Liver (tissue), 3 donors: ENCODE results near the gene AKNA.

Source experiments
- CTCF ChIP-seq: fragments of 150-350 bp; IDR thresholded peaks from 2 replicates; pipeline ENCODE4 v1.5.1; 2017; ENCODE audit warnings: improper control_type of control experiment, low read depth, low read length; ENCODE audit not compliant: missing input control
- FOXA1 ChIP-seq: IDR thresholded peaks from 2 replicates; pipeline ENCODE4 v1.6.1; 2016; ENCODE audit warnings: antibody characterized with exemption
- GABPA ChIP-seq, 2 donors: IDR thresholded peaks in 1 of 2; conservative IDR thresholded peaks in 1 of 2; 2 replicates each; pipeline ENCODE4 v1.6.1; 2016; ENCODE audit warnings: antibody characterized with exemption in 2 of 2, mild to moderate bottlenecking in 1 of 2, moderate library complexity in 1 of 2
- RAD21 ChIP-seq, 2 donors: IDR thresholded peaks; 2 replicates each; pipeline ENCODE4 v1.6.1; 2016; ENCODE audit warnings: antibody characterized with exemption in 2 of 2, mild to moderate bottlenecking in 2 of 2
- REST ChIP-seq: IDR thresholded peaks from 2 replicates; pipeline ENCODE4 v1.6.1; 2016; ENCODE audit warnings: antibody characterized with exemption, mild to moderate bottlenecking
- SP1 ChIP-seq: IDR thresholded peaks from 2 replicates; pipeline ENCODE4 v1.6.1; 2018; ENCODE audit warnings: antibody characterized with exemption, mild to moderate bottlenecking
- donor health status: healthy.
- donor health status: healthy.

- TF ChIP-seq REST: no peak
- no peak for TF ChIP-seq CTCF
- TF ChIP-seq SP1: no peak
- TF ChIP-seq RAD21 (IDR thresholded peaks at IDR 0.05): no peak
- TF ChIP-seq GABPA (IDR thresholded peaks at IDR 0.05 in 1 of 2, conservative IDR thresholded peaks at IDR 0.05 in 1 of 2): no peak
- TF ChIP-seq FOXA1: no peak
Measured at GRCh38 chr9:114374936-114375335, 12.8 kb downstream of the AKNA start.
